Thyroid gland (tissue), 4 donors: Measurements from ENCODE around the gene PLXNB3. TPM values are rescaled to one million over a fixed set of nuclear protein-coding genes. Genes with fewer than 3 reads are reported as not detected.
A peak's percentile ranks its signal among the peaks of the same experiment; 100 is the strongest.

Experiments
- DNase-seq, 2 donors: peaks; one replicate each; pipeline ENCODE4 v3.0.0-alpha.2; 2019
- H3K27ac ChIP-seq, 3 donors: fragments of 200-600 bp; sonication (generic); 1 replicate in 2 of 3; 2 replicates in 1 of 3; pipeline ENCODE4 v1.5.1; 2016 to 2019; ENCODE audit warnings: mild to moderate bottlenecking in 1 of 3, moderate library complexity in 1 of 3
- H3K27me3 ChIP-seq: fragments of 200-600 bp; sonication (generic); one replicate; pipeline ENCODE4 v1.5.1; 2019
- H3K36me3 ChIP-seq, 2 donors: fragments of 200-600 bp; sonication (generic); one replicate each; pipeline ENCODE4 v1.5.1; 2016 to 2019
- H3K4me1 ChIP-seq, 2 donors: fragments of 200-600 bp; sonication (generic); one replicate each; pipeline ENCODE4 v1.5.1; 2017 to 2019
- H3K4me3 ChIP-seq, 3 donors: fragments of 200-600 bp; sonication (generic); replicated peaks in 1 of 3; 1 replicate in 2 of 3; 2 replicates in 1 of 3; pipeline ENCODE4 v1.5.1; 2016; ENCODE audit warnings: mild to moderate bottlenecking in 1 of 3
- H3K9me3 ChIP-seq: fragments of 200-600 bp; sonication (generic); one replicate; pipeline ENCODE4 v1.5.1; 2017
- CTCF ChIP-seq, 6 experiments: fragments of 200-600 bp in 3 of 6; fragments of 450-650 bp in 3 of 6; sonication (generic) in 3 of 6; IDR thresholded peaks; one replicate each; pipeline ENCODE4 v1.5.1; 2016 to 2019; ENCODE audit warnings: antibody characterized with exemption in 6 of 6, mild to moderate bottlenecking in 2 of 6, inconsistent platforms in 1 of 6, moderate library complexity in 1 of 6
- POLR2A ChIP-seq, 2 donors: fragments of 450-650 bp; IDR thresholded peaks; one replicate each; pipeline ENCODE4 v1.6.1; 2017; ENCODE audit warnings: antibody characterized with exemption in 2 of 2, mild to moderate bottlenecking in 2 of 2, moderate library complexity in 1 of 2
- WGBS, 2 donors: methylation state at CpG; one replicate each; pipeline ENCODE4 v1.1.5; 2017; 5-methylcytosine and 5-hydroxymethylcytosine counted together
- intact Hi-C: fragments of 100-400 bp; cut with DNase I; formaldehyde crosslinking; loops from one replicate; pipeline ENCODE4 v1.15.1; 2023
- total RNA-seq, 4 donors: library from RNA; depleted of rRNA; stranded (reverse); fragments of >200 nt; gene quantifications; one replicate each; pipeline ENCODE4 v1.2.3, GENCODE V29; 2016

Gene PLXNB3
- total RNA-seq, result 1 to 10 TPM in 3 of 4 donors, under 1 TPM in 1; 0.67 to 2.0 (median 1.1) TPM

GRCh38 chrX:153763989-153764755 is at the start of gene PLXNB3:
Gene PLXNB3 (plus strand): TSS chrX:153764249. CDS start chrX:153765536, 1,287 bp downstream.
- 20% methylated on average over 1 of the region's 26 CpGs; no CpG with 5 or more reads in 1 of the 2 donors for WGBS, 2 donors
- no peak within 1 kb of the TSS for H3K27ac ChIP-seq
- intact Hi-C loops, result no loop called here
- H3K27me3 ChIP-seq, result no peaks in the 10 kb centered on the region
- peak; percentile 69 to 71 for DNase-seq
- H3K4me3 ChIP-seq, result no peak within 1 kb of the TSS
- no peaks in the 10 kb centered on the region for H3K4me1 ChIP-seq
- H3K9me3 ChIP-seq, result no peaks in the 10 kb centered on the region
- TF ChIP-seq CTCF (IDR thresholded peaks at IDR 0.05) (peak; percentile 49 to 81 (median 65)), POLR2A (IDR thresholded peaks at IDR 0.05) (no peak)
- H3K36me3 ChIP-seq, result no peaks in the 10 kb centered on the region

GRCh38 chrX:153714256-153714655 is 49.8 kb upstream of the PLXNB3 start:
- intact Hi-C loops, result no loop called here
- 88 to 92% methylated on average over 3 of the region's 3 CpGs for WGBS, 2 donors
- Histone ChIP-seq H3K27me3 (no peaks in the 10 kb centered on the region), H3K4me1 (peaks cover 11 to 21% of the 10 kb centered on the region in 2 donors), H3K9me3 (no peaks in the 10 kb centered on the region), H3K27ac (no peak overlapping the region), H3K4me3 (no peak overlapping the region), H3K36me3 (peaks cover 8 to 11% of the 10 kb centered on the region in 2 donors)
- TF ChIP-seq CTCF (IDR thresholded peaks at IDR 0.05) (no peak), POLR2A (IDR thresholded peaks at IDR 0.05) (no peak)
- DNase-seq, result no peak

- no peak for TF ChIP-seq POLR2A (IDR thresholded peaks at IDR 0.05)
- H3K9me3 ChIP-seq, result no peaks in the 10 kb centered on the region
- no peak overlapping the region for H3K4me3 ChIP-seq
- no peaks in the 10 kb centered on the region for H3K27me3 ChIP-seq
- H3K4me1 ChIP-seq, result peaks cover 9 to 26% of the 10 kb centered on the region in 2 donors
- H3K27ac ChIP-seq, result no peak overlapping the region
- no peak for DNase-seq
- WGBS, 2 donors, result 94 to 95% methylated on average over 6 to 9 of the region's 9 CpGs
- H3K36me3 ChIP-seq, result peaks cover 8 to 19% of the 10 kb centered on the region in 2 donors
- intact Hi-C loops, result no loop called here
These were observed 46.6 kb upstream of the PLXNB3 start for GRCh38 chrX:153717445-153717844.

- H3K27me3 ChIP-seq, result no peaks in the 10 kb centered on the region
- 43% methylated on average over 1 of the region's 2 CpGs; no CpG with 5 or more reads in 1 of the 2 donors for WGBS, 2 donors
- peak overlapping the region in 1 of 3 donors; percentile 26 for H3K27ac ChIP-seq
- TF ChIP-seq CTCF (IDR thresholded peaks at IDR 0.05), result no peak
- TF ChIP-seq POLR2A (IDR thresholded peaks at IDR 0.05), result no peak
- intact Hi-C loops, result no loop called here
- no peak overlapping the region for H3K4me3 ChIP-seq
- H3K36me3 ChIP-seq, result peaks cover 6 to 19% of the 10 kb centered on the region in 2 donors
- peaks cover 9 to 23% of the 10 kb centered on the region in 2 donors for H3K4me1 ChIP-seq
- peak; percentile 71 to 74 for DNase-seq
- H3K9me3 ChIP-seq, result no peaks in the 10 kb centered on the region
These were observed 44.8 kb upstream of the PLXNB3 start for GRCh38 chrX:153719238-153719637.

GRCh38 chrX:153719701-153720100 is 44.3 kb upstream of the PLXNB3 start:
- 40% methylated on average over 2 of the region's 2 CpGs; no CpG with 5 or more reads in 1 of the 2 donors for WGBS, 2 donors
- Histone ChIP-seq H3K36me3 (peaks cover 1 to 15% of the 10 kb centered on the region in 2 donors), H3K27ac (peak overlapping the region in 2 of 3 donors; percentile 26 to 28), H3K9me3 (no peaks in the 10 kb centered on the region), H3K27me3 (no peaks in the 10 kb centered on the region), H3K4me1 (peaks cover 9 to 23% of the 10 kb centered on the region in 2 donors), H3K4me3 (no peak overlapping the region)
- no peak for DNase-seq
- TF ChIP-seq POLR2A (IDR thresholded peaks at IDR 0.05) (no peak), CTCF (IDR thresholded peaks at IDR 0.05) (no peak)
- intact Hi-C loops, result no loop called here
